Activated T-helper 1 cell treated with Interleukin-2 at 50 U/mL for 16 hours (primary cell): ENCODE results near the gene FOXP2.
"Not testable (repeated sequence)": the region's sequence is repeated elsewhere in the genome, so short reads cannot be mapped to it uniquely, and the experiment has no call there.

Experiments
- DNase-seq: peaks from one replicate; pipeline ENCODE4 v3.0.0-alpha.2; 2020; ENCODE audit warnings: low read depth

FOXP2 gene

DNA sequence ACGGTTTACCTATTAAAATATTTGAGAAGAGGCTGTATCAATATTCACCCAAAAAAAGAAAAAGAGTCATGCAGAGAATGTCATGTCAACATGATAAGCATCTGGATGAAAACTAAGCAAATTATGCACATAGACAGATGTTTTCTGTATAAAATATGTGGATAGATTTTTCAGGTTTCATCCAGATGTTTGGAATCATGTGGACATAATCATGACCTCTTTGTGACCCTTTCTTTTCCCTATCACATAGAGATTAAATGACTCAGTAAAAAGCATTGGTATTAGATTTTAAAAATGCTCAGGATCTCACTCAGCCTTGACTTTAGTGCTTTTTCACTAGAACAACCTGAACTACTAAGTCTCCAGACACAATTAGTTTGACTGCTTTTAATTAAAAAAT lies 90.0 kb downstream of the FOXP2 start:
- no peak for DNase-seq

GRCh38 chr7:114507381-114507780 lies 92.8 kb downstream of the FOXP2 start:
- no peak for DNase-seq

GRCh38 chr7:114508086-114508485 lies 93.5 kb downstream of the FOXP2 start:
- DNase-seq: no peak

- DNase-seq: not testable (repeated sequence)
Observed at GRCh38 chr7:114510824-114511223, 96.2 kb downstream of the FOXP2 start.

DNA sequence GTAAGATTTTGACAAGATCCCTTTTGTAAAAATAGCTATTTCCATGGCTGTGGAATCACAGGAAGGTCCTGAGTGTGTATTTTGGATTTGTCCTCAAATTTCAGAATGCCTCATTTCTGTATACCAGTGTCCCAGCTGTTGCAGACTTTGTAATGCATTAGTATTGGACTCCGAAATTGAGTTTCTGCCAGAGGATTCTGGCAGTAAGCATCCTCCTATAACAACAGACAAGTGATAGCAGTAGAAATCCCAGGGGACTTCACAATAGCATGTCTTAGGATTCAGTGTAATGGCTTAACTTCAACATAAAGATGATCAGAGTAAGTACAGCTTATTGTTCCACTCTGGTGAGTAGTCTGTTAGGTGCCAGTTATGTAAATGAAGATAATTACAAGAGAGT lies 104.6 kb downstream of the FOXP2 start:
- DNase-seq: no peak

GRCh38 chr7:114522081-114522480 lies 107.5 kb downstream of the FOXP2 start:
- no peak for DNase-seq

GRCh38 chr7:114527589-114527988 lies 113.0 kb downstream of the FOXP2 start:
- no peak for DNase-seq

- DNase-seq: no peak
Observed at GRCh38 chr7:114530057-114530611, 115.5 kb downstream of the FOXP2 start.

DNA sequence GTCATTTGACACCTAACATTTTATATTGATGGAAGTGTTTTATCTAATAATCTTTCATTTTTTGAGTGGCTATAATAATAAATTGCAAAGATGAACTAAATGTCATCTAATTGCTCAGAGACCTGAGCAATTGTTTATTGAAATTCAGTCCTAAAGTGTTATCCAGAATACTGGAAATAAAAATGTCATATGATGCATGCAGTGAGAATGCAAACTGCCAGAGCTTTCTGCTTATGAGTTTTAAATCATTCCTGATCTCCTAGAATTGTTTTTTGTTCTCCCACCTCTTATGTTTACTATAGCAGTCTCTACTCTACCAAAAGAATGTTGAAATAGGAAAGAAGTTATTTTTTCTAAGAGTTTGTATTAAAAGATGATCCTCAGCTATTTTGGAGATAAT lies 116.7 kb downstream of the FOXP2 start:
- no peak for DNase-seq

GRCh38 chr7:114533131-114533530 lies 118.5 kb downstream of the FOXP2 start:
- DNase-seq: no peak

- DNase-seq: no peak
Observed at GRCh38 chr7:114534953-114535352, 120.3 kb downstream of the FOXP2 start.

- no peak for DNase-seq
Observed at GRCh38 chr7:114539575-114539974, 125.0 kb downstream of the FOXP2 start.

DNA sequence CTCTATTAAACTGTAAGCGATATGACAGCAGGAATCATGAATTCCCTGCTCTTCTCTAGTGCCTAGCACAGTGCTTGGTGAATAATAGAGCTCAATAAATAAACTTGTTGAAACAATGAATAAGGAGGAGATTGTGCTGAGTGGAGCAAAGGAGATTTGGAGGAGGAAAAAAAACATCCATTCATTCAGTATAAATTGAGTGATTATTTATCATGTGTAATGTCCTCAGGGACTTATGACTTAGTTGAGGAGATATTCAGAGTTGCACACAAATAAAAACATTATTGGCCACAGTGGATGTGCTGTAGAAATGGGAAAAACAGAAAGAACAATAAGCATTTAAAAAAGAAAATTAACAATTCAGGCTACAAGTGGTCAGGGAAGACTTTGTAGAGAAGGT lies 125.7 kb downstream of the FOXP2 start:
- no peak for DNase-seq

GRCh38 chr7:114547346-114547745 lies 132.7 kb downstream of the FOXP2 start:
- DNase-seq: not testable (repeated sequence)

- no peak for DNase-seq
Observed at GRCh38 chr7:114548081-114548980, 133.7 kb downstream of the FOXP2 start.

DNA sequence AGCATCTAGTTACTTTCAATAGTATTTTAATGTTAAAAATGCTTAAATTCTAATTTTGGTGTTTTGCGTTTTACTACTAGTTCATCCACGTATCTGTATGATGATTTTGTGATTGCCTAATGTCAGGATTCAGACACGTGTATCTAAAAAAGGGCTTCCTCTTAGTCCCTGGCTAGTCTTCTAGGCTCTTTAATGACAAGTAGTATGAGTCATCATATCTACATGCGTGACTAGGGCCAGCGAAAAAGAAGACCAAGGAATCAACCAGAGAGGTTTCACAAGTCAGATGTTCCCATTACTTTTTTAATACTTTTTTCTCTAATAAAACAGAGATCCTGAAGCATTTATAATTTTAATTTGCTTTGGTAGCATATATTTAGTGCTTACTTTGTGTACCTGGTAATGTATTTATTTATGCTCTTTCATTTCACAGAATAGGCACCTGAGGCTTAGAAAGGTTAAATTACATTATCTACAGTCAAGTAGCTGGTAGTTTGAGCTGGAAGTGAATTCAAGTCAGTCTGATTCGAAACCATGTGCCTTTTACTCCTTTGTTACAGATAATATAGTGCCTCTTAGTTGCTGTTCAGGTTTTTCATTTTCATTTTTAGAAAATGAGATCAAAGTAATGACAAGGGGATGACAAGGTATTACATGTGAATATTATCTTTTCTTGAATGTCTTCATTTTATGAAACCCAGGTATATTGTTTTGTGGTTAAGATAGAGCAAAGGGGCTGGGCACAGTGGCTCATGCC lies 140.3 kb downstream of the FOXP2 start:
- no peak for DNase-seq

- DNase-seq: no peak
Observed at GRCh38 chr7:114567416-114567815, 152.8 kb downstream of the FOXP2 start.

DNA sequence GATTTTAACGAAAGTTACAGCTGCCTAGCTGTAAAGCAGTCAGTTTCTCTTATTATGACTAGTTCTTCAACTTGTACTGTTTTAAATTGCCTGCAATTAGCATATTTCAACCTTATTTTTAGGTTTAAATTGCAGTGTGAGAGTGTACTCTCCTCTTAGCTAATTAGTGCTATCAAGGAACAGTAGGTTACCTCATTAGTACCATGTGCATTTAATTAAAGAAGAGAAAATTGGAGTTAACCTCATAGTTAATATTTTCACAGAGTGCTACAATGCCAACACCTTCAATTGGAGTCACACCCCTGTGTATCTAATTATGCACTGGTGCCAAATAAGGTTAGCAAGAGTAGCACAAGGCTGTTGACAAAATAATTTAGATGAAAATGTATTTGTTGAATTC lies 154.6 kb downstream of the FOXP2 start:
- DNase-seq: no peak

DNA sequence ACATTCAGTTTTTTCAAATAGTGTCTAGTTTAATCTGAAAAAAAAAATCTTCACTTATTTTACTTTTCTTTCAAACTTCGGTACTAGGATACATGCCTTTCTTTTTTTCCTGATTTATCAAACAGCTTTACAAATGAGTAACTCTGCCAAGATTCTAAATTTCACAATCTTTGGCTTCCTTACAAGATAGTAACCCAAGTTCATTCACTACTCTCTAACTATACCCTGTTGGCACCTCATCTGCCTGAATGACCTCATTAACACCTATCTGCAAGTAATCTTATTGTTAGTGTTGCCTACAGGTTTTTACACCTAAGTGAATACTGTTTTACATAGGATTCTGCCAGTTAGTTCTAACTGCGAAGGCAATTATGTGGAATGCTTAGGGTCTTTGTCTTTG lies 159.8 kb downstream of the FOXP2 start:
- DNase-seq: no peak

DNA sequence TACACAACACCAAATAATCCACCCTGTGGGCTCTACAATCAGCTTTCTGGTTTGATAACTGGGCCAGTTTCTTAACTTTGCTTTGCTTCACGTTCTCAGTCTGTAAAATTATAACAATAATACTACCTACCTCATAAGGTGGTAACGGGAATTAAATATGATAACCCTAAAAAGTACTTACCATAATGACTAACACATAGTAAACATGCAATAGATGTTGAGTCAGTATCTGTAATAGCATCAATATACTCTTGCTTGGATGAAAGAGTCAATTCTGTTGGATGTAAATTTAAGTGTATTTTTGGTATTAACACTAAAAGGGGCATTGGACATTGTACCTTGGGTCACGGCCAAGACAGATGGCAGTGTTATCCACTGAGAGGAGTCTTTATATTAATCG lies 160.5 kb downstream of the FOXP2 start:
- no peak for DNase-seq

GRCh38 chr7:114580963-114581362 lies 166.3 kb downstream of the FOXP2 start:
- DNase-seq: not testable (repeated sequence)

- DNase-seq: no peak
Observed at GRCh38 chr7:114588506-114588905, 173.9 kb downstream of the FOXP2 start.

DNA sequence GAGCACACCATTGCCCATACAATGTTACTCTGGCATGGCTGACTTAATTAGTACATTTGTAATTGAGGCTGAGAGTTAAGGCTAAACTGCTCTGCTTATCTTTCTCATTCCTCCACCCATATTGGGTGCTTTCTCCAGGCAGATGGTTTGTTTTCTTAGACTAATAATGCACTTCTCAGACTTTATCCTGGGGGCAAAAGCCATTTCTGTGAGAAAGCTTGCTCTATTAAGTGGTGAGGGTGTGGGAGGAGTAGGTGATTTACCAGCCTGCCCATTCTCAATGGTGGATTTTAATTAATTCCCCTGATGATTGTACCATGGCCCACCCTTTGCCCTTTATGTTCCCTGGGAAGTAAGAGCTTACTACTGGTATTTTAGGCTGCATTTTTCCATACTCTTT lies 174.8 kb downstream of the FOXP2 start:
- DNase-seq: no peak
